Stimulated activated CD4-positive, alpha-beta T cell treated with anti-CD3 and anti-CD28 coated beads, Interleukin-15, amount 100 ng/mL, for 48 hours (primary cell): Measurements from ENCODE around the gene SLC12A5.
A peak's percentile ranks its signal among the peaks of the same experiment; 100 is the strongest.
"Not testable (repeated sequence)": the region's sequence is repeated elsewhere in the genome, so short reads cannot be mapped to it uniquely, and the experiment has no call there.

ENCODE experiments used
- DNase-seq, 2 donors: peaks; one replicate each; pipeline ENCODE4 v3.0.0-alpha.2; 2020; ENCODE audit warnings: low read depth in 2 of 2

Gene SLC12A5

GRCh38 chr20:46028772-46029371 lies at the start of gene SLC12A5:
Gene SLC12A5, plus strand, starts transcription at chr20:46029215. Its CDS starts 130 bp downstream, at chr20:46029345.
- no peak for DNase-seq

DNA sequence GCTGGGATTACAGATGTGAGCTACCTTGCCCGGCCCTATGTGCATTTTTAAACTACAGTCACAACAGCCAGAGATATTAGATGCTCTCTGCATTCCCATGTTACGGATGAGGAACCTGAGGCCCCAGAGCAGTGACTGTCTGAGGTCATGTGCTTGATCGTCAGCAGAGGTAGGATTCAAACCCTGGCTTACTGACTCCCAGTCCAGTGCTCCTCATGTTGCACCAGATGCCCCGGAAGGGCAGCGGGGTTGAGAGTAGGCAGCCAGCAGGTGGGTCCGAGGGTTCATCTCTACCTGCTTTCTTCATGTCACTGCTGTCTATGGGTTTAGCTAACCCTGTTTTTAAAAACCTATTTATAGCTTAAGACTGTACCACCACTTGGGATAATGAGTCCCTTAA lies 47.8 kb upstream of the SLC12A5 start:
- DNase-seq, result no peak

GRCh38 chr20:45983279-45983743 lies 45.7 kb upstream of the SLC12A5 start:
- no peak for DNase-seq

GRCh38 chr20:45985573-45985972 lies 43.4 kb upstream of the SLC12A5 start:
- DNase-seq, result no peak

DNA sequence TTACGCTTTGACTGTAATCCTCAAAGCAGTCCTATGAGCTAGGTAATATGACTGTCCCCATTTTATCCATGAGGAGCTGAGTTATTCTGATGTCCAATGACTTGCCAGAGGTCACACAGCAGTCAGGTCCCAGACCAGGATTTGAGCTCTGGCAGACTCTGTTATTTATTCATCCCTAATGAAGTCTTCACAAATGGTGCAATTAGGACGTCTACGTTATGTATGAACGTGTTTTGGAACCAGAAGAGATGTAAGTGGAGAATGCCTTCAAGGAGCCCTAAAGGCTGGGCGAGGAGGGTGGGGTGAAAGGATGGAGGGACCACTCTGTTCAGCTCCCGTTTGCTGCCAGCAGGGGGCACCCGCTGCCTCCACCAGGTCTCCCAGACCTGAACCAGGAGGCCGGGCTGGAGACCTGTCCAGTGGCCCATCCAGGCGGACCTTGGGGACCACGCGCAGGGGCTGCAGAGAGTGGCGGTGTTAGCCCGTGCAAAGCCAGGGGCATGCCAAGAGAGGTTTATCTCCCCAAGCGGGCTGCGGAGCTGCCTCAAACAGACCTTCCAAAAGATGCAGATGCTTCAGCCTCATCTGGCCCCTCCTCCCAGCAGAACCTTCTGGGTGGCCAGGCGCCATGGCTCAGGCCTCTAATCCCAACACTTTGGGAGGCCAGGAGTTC lies 41.8 kb upstream of the SLC12A5 start:
- peak; percentile 60 to 76 for DNase-seq

GRCh38 chr20:45988830-45989229 lies 40.2 kb upstream of the SLC12A5 start:
- DNase-seq, result not testable (repeated sequence)

GRCh38 chr20:45991616-45992015 lies 37.4 kb upstream of the SLC12A5 start:
- no peak for DNase-seq

- no peak for DNase-seq
These were observed 35.6 kb upstream of the SLC12A5 start for GRCh38 chr20:45993197-45993951.

DNA sequence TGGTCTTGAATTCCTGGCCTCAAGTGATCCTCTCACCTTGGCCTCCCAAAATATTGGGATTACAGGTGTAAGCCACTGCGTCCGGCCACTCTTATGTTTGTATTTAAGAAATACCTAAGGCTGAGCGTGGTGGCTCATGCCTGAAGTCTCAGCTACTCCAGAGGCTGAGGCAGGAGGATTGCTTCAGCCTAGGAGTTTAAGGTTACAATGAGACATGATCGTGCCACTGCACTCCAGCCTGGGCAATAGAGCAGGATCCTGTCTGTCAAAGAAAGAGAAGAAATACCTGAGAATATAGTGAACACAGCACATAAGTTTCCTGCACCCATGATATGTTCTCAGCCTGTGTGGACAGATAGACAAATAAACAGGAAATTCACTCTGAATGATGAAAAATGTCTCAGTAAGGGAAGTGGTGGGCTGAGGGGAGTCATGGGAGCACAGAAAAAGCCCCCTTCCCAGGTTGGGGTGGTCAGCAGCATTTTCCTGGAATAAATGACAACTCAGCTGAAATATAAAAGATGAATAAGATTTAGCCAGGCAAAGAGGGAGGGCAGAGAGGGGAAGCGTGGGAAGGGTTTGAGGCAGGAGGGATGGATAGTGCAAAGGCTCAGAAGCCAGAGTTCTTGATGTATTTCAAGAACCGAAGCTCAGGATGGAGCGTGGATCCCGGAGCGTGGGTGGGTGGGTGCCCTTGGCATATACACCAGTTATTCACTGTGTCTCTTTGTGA lies 34.1 kb upstream of the SLC12A5 start:
- no peak for DNase-seq

GRCh38 chr20:45995495-45996097 lies 33.4 kb upstream of the SLC12A5 start:
- not testable (repeated sequence) for DNase-seq

DNA sequence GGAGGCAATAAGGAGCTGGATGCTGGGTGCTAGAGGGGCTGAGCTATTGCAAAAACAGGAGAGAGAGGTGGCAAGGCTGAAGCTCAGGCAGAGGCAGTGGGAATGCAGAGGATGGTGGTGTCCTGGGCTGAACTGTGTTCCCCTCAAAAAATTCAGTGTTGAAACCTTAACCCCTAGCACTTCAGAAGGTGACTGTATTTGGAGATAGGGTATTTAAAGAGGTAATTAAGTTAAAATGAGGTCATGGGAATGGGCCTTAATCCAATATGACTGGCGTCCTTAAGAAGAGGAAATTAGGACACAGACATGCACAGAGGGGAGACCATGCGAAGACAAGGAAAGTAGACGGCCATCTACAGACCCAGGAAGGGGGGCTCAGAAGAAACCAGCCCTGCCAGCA lies 31.8 kb upstream of the SLC12A5 start:
- no peak for DNase-seq

- DNase-seq, result no peak
These were observed 30.7 kb upstream of the SLC12A5 start for GRCh38 chr20:45998337-45998736.

DNA sequence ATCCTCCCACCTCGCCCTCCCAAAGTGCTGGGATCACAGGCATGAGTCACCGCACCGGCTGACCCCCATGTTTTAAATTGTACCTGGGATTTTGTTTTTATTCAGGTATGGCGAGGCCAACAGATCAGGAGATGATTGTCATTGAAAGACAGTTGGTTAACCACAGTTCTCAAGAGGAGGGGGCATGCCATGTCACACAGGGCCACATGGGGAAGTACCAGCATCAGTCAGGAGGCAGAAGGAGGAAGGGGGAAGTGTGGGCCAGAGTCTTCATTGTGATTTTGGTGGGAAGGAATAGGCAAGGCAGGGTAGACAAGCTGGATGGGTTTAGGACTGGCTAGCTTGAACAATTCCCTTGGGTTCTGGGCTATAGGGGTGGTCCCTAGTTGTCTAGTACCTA lies 30.3 kb upstream of the SLC12A5 start:
- no peak for DNase-seq

DNA sequence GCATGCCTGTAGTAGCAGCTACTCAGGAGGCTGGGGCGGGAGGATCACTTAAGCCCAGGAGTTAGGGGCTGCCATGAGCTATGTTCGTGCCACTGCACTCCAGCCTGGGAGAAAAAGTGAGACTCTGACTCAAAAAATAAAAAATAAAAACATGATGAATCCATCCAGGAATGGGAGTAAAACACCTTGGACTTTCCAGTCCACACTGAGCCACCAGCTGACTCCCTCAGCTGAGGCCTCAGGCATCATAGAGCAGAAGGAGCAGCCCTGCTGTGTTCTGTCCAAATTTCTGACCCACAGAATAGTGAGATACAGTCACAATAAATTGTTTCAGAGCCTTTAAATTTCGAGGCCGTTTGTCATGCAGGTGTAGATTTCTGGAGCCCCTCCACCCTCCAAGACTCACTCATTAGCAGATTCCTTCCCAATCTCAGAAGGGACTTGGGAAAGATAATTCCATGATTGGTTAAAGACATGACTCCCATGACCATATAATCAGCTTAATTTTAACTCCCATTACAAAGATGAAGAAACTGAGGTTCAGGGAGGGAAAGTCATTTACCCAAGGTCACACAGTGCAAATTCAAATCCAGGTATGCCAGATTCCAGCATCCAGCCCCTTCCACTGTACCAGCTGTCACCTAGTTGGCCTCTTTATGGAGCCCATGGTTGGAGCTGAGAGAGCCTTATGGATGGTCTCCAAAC lies 29.3 kb upstream of the SLC12A5 start:
- DNase-seq, result no peak

DNA sequence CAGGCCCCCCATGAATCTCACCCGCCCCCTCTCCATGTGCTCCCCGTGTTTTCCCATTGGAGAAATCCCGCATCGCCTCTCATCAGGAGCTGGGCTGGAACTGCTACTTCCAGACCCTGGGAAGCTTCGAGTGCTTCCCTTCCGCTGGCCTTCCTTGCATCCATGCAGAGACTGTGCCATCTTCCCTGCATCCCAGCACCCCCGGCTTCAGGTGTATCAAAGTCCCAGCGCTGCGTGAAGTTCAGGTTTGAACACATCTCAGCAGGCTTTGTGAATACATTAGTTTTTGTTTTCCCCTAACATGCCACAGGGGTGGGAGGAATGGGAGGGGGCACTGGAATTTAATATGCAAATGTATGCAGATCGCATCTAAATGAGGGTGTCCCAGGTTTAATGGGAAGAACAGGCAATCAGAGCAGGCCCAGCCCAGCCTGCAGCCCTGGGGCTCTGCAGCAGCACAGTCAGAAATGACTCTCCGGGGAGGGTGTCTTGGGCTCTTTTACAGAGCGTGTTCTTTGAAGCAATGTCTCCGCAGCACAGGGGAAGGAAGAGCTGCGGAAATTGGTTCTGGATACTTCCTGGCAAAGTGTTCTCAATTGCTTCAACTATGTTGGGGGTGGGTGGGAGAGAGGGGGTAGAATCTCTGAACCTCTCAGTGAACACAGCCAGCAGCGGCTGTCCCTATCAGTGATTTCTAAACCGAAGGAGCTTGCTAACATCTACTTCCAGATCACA lies 28.6 kb upstream of the SLC12A5 start:
- DNase-seq, result no peak

DNA sequence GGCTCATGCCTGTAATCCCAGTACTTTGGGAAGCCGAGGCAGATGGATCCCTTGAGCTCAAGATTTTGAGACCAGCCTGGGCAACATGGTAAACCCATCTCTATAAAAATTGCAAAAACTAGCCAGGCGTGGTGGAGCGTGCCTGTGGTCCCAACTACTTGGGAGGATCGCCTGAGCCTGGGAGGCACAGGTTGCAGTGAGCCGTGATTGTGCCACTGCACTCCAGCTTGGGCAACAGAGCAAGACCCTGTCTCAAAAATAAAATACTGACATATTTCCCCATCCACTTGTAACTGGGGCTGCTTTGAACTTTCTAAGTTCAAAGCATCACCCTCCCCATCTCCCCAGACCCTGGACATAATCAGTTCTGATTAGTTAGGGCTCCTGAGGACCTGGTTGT lies 27.5 kb upstream of the SLC12A5 start:
- no peak for DNase-seq

DNA sequence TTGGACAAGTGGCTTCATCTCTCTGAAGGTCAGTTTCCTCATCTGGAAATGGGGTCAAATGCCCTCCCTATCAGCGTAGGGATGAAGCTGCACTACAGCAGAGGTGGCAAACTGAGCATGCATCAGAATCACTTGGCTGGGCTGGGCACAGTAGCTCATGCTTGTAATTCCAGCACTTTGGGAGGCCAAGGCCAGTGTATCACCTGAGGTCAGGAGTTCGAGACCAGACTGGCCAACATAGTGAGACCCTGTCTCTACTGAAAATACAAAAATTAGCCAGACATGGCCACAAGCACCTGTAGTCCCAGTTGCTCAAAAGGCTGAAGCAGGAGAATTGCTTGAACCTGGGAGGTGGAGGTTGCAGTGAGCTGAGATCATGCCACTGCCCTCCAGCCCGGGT lies 27.0 kb upstream of the SLC12A5 start:
- DNase-seq, result no peak

GRCh38 chr20:46004187-46004586 lies 24.8 kb upstream of the SLC12A5 start:
- no peak for DNase-seq

- no peak for DNase-seq
These were observed 24.0 kb upstream of the SLC12A5 start for GRCh38 chr20:46004889-46005473.
